DND-41 (cell line): Measurements from ENCODE around the gene MSI2.

ENCODE experiments used
- ATAC-seq: fragments of 200-7000 bp; cut with Tn5 transposase; 3 replicates; pipeline ENCODE4 v1.9.1; 2021; ENCODE audit warnings: low read depth; ENCODE audit not compliant: insufficient read depth
- DNase-seq: peaks from one replicate; pipeline ENCODE4 v3.0.0-alpha.2; 2020
- H2AFZ ChIP-seq: 2 replicates; pipeline ENCODE4 v1.6.0; 2012; ENCODE audit warnings: low read depth, low read length
- H3K27ac ChIP-seq: 2 replicates; pipeline ENCODE4 v1.5.1; 2012; ENCODE audit warnings: low read length, inconsistent platforms
- H3K27me3 ChIP-seq: fragments of 200-600 bp; sonication (generic); 2 replicates; pipeline ENCODE4 v1.6.0; 2012; ENCODE audit warnings: low read length, mild to moderate bottlenecking, inconsistent platforms; ENCODE audit not compliant: insufficient read depth, poor library complexity
- H3K36me3 ChIP-seq: 2 replicates; pipeline ENCODE4 v1.5.1; 2012; ENCODE audit warnings: low read length, inconsistent platforms; ENCODE audit not compliant: insufficient read depth
- H3K4me1 ChIP-seq: 2 replicates; pipeline ENCODE4 v1.5.1; 2012; ENCODE audit warnings: mild to moderate bottlenecking, low read length; ENCODE audit not compliant: insufficient read depth
- H3K4me2 ChIP-seq: 2 replicates; pipeline ENCODE4 v1.6.0; 2012; ENCODE audit warnings: mild to moderate bottlenecking, moderate library complexity, low read length, inconsistent platforms; ENCODE audit not compliant: insufficient read depth
- H3K4me3 ChIP-seq, 2 experiments: fragments of 200-600 bp in 1 of 2; shearing (Covaris generic) in 1 of 2; 2 replicates each; pipeline ENCODE4 v1.5.1; 2012 to 2016; ENCODE audit warnings: inconsistent platforms in 2 of 2, low read length in 2 of 2, mild to moderate bottlenecking in 2 of 2, low read depth in 1 of 2, moderate library complexity in 1 of 2
- H3K79me2 ChIP-seq: 2 replicates; pipeline ENCODE4 v1.6.0; 2012; ENCODE audit warnings: low read length, inconsistent platforms; ENCODE audit not compliant: insufficient read depth
- H3K9ac ChIP-seq: 2 replicates; pipeline ENCODE4 v1.6.0; 2012; ENCODE audit warnings: low read depth, mild to moderate bottlenecking, inconsistent platforms, low read length, moderate library complexity
- H3K9me3 ChIP-seq: 2 replicates; pipeline ENCODE4 v1.5.1; 2012; ENCODE audit warnings: low read length, moderate library complexity, mild to moderate bottlenecking, inconsistent platforms; ENCODE audit not compliant: insufficient read depth, severe bottlenecking
- H4K20me1 ChIP-seq: 2 replicates; pipeline ENCODE4 v1.6.0; 2012; ENCODE audit warnings: low read length; ENCODE audit not compliant: insufficient read depth
- EZH2 ChIP-seq: IDR thresholded peaks from 3 replicates; pipeline ENCODE4 v1.6.1; 2012; ENCODE audit warnings: borderline replicate concordance, low read depth, mild to moderate bottlenecking, moderate library complexity, low read length, inconsistent platforms; ENCODE audit not compliant: severe bottlenecking
- TF ChIP-seq, protein P1 (sequence below): IDR thresholded peaks from 2 replicates; pipeline ENCODE4 v1.5.1; 2012; ENCODE audit warnings: borderline replicate concordance, low read length, moderate library complexity, mild to moderate bottlenecking; ENCODE audit not compliant: poor library complexity, severe bottlenecking; ENCODE audit errors: extremely low read depth

MSI2 gene

GRCh38 chr17:57471868-57472368 is 215.6 kb downstream of the MSI2 start:
- peak overlapping the region in 1 of 2 experiments; percentile 24; a peak in 1 of 4 replicates for H3K4me3 ChIP-seq
- H3K27ac ChIP-seq: peak overlapping the region; percentile 96
- peak overlapping the region; percentile 50 for H3K4me2 ChIP-seq
- peaks cover 84% of the 10 kb centered on the region for H3K36me3 ChIP-seq
- peak overlapping the region; percentile 61 for H3K9ac ChIP-seq
- no peaks in the 10 kb centered on the region for H4K20me1 ChIP-seq
- peaks cover 99% of the 10 kb centered on the region for H3K4me1 ChIP-seq
- TF ChIP-seq, protein P1, sequence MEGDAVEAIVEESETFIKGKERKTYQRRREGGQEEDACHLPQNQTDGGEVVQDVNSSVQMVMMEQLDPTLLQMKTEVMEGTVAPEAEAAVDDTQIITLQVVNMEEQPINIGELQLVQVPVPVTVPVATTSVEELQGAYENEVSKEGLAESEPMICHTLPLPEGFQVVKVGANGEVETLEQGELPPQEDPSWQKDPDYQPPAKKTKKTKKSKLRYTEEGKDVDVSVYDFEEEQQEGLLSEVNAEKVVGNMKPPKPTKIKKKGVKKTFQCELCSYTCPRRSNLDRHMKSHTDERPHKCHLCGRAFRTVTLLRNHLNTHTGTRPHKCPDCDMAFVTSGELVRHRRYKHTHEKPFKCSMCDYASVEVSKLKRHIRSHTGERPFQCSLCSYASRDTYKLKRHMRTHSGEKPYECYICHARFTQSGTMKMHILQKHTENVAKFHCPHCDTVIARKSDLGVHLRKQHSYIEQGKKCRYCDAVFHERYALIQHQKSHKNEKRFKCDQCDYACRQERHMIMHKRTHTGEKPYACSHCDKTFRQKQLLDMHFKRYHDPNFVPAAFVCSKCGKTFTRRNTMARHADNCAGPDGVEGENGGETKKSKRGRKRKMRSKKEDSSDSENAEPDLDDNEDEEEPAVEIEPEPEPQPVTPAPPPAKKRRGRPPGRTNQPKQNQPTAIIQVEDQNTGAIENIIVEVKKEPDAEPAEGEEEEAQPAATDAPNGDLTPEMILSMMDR: no peak
- TF ChIP-seq EZH2: no peak
- DNase-seq (peak; percentile 75), ATAC-seq (peak; percentile 78)
- H3K27me3 ChIP-seq: no peaks in the 10 kb centered on the region
- no peaks in the 10 kb centered on the region for H3K9me3 ChIP-seq
- peaks cover 96% of the 10 kb centered on the region for H3K79me2 ChIP-seq
- no peak overlapping the region for H2AFZ ChIP-seq

- Histone ChIP-seq H3K4me3 (no peak overlapping the region), H2AFZ (no peak overlapping the region), H3K27ac (peak overlapping the region; percentile 96), H3K4me2 (no peak overlapping the region), H3K79me2 (peaks cover 98% of the 10 kb centered on the region), H3K4me1 (peaks cover 100% of the 10 kb centered on the region), H3K27me3 (no peaks in the 10 kb centered on the region), H4K20me1 (no peaks in the 10 kb centered on the region), H3K36me3 (peaks cover 87% of the 10 kb centered on the region), H3K9me3 (no peaks in the 10 kb centered on the region), H3K9ac (peak overlapping the region; percentile 8; the same call in 1 of the 2 replicates)
- ATAC-seq (no peak), DNase-seq (no peak)
- no peak for TF ChIP-seq EZH2
- TF ChIP-seq, protein P1: no peak
Observed at GRCh38 chr17:57475796-57476195, 219.5 kb downstream of the MSI2 start.

- no peak for DNase-seq
Observed at GRCh38 chr17:57477522-57478362, 221.4 kb downstream of the MSI2 start.

More at GRCh38 chr17:57477522-57478362, 221.4 kb downstream of the MSI2 start:
- H2AFZ ChIP-seq: no peak overlapping the region
- peaks cover 89% of the 10 kb centered on the region for H3K36me3 ChIP-seq
- ATAC-seq: no peak
- no peaks in the 10 kb centered on the region for H4K20me1 ChIP-seq
- no peak overlapping the region for H3K4me2 ChIP-seq
- peak overlapping the region; percentile 13; the same call in 1 of the 2 replicates for H3K9ac ChIP-seq
- H3K27ac ChIP-seq: peak overlapping the region; percentile 96
- H3K4me3 ChIP-seq: no peak overlapping the region
- H3K79me2 ChIP-seq: peaks cover 99% of the 10 kb centered on the region
- H3K9me3 ChIP-seq: no peaks in the 10 kb centered on the region
- peaks cover 100% of the 10 kb centered on the region for H3K4me1 ChIP-seq
- H3K27me3 ChIP-seq: no peaks in the 10 kb centered on the region
- TF ChIP-seq, protein P1: no peak
- TF ChIP-seq EZH2: no peak
